Mucosa of gallbladder (tissue), 1 donor: ENCODE results near the gene ZBTB48. TPM values are rescaled to one million over a fixed set of nuclear protein-coding genes. Genes with fewer than 3 reads are reported as not detected.

Experiments
- DNase-seq: peaks from one replicate; pipeline ENCODE4 v3.0.0-alpha.2; 2020; ENCODE audit warnings: low spot score
- total RNA-seq: library from RNA; stranded (reverse); gene quantifications from one replicate; pipeline ENCODE4 v1.2.1, GENCODE V29; 2021
- donor health status: DM: no; HTN: no; CAD: no.

The ZBTB48 gene
- total RNA-seq, 1 donor from 2014 or later = 55.1 TPM

GRCh38 chr1:6572653-6573383 is 7.0 kb upstream of the ZBTB48 start:
- no peak for DNase-seq

GRCh38 chr1:6574025-6574620 is 5.7 kb upstream of the ZBTB48 start:
- DNase-seq = no peak

- no peak for DNase-seq
Measured at GRCh38 chr1:6574818-6575217, 5.0 kb upstream of the ZBTB48 start.

GRCh38 chr1:6577831-6578525 is 1.8 kb upstream of the ZBTB48 start:
- DNase-seq = no peak

GRCh38 chr1:6578624-6579373 is 995 bp upstream of the ZBTB48 start:
- no peak for DNase-seq

GRCh38 chr1:6580119-6580592 is 362 bp downstream of the ZBTB48 start:
- DNase-seq = no peak

GRCh38 chr1:6580593-6581409 is 1.0 kb downstream of the ZBTB48 start:
- no peak for DNase-seq

GRCh38 chr1:6581561-6582305 is 1.9 kb downstream of the ZBTB48 start:
- no peak for DNase-seq

- peak; percentile 75 for DNase-seq
Measured at GRCh38 chr1:6582370-6582769, 2.6 kb downstream of the ZBTB48 start.

- DNase-seq = no peak
Measured at GRCh38 chr1:6584126-6585080, 4.6 kb downstream of the ZBTB48 start.

- no peak for DNase-seq
Measured at GRCh38 chr1:6585081-6585722, 5.4 kb downstream of the ZBTB48 start.

GRCh38 chr1:6585841-6586240 is 6.0 kb downstream of the ZBTB48 start:
- no peak for DNase-seq

- no peak for DNase-seq
Measured at GRCh38 chr1:6586404-6586816, 6.6 kb downstream of the ZBTB48 start.

GRCh38 chr1:6587261-6588005 is 7.6 kb downstream of the ZBTB48 start:
- DNase-seq = no peak

GRCh38 chr1:6588128-6588892 is 8.5 kb downstream of the ZBTB48 start:
- DNase-seq = no peak

- DNase-seq = no peak
Measured at GRCh38 chr1:6588893-6589520, 9.2 kb downstream of the ZBTB48 start.

- DNase-seq = no peak
Measured at GRCh38 chr1:6590046-6590445, 10.3 kb downstream of the ZBTB48 start.
